GM21529 (cell line): Measurements from ENCODE around the gene FBXO39.
"Not testable (repeated sequence)": the region's sequence is repeated elsewhere in the genome, so short reads cannot be mapped to it uniquely, and the experiment has no call there.

ENCODE experiments used
- ATAC-seq: cut with Tn5 transposase; IDR thresholded peaks from one replicate; pipeline ENCODE4 v1.9.1; 2021; ENCODE audit not compliant: unreplicated experiment

The FBXO39 gene

GRCh38 chr17:6789146-6789545 is 13.1 kb downstream of the FBXO39 start:
- ATAC-seq: no peak

DNA sequence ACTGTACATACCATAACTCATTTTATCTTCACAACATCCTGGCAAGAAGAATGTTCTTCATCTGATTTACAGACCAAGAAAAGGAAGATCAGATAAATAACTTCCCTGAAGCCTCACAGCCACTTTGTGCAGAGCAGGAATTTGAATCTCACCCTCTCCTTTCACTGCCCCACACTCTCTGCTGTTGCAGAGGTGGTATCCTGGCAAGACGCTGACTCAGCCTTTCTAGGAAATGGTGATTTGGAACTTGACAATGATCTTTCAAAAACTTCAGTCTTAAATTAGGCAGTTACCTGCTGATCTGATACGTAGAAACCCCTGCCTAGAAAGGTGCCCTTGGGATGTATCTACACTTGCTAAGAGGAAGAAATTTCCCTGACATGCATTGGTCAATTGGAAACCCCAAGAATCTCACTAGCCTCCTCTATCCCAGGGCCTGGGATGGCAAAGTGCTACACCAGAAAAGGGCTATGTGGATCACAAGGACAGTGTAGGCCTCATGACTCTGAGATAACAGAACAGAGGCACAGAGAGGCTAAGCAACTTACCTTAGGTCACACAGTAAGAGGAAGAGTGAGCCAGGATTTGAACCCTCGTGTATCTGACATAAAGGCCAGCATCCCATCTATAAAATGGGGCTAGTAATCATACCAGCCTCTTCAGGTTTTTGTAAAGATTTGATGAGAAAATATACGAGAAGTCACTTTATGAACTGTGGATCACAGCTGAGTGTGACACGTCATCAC is 17.9 kb downstream of the FBXO39 start:
- no peak for ATAC-seq

GRCh38 chr17:6796017-6796886 is 20.2 kb downstream of the FBXO39 start:
- ATAC-seq: no peak

- ATAC-seq: no peak
These were observed 21.0 kb downstream of the FBXO39 start for GRCh38 chr17:6796887-6797490.

- no peak for ATAC-seq
These were observed 21.8 kb downstream of the FBXO39 start for GRCh38 chr17:6797718-6798351.

GRCh38 chr17:6799738-6800137 is 23.7 kb downstream of the FBXO39 start:
- no peak for ATAC-seq

- no peak for ATAC-seq
These were observed 24.5 kb downstream of the FBXO39 start for GRCh38 chr17:6800422-6801027.

DNA sequence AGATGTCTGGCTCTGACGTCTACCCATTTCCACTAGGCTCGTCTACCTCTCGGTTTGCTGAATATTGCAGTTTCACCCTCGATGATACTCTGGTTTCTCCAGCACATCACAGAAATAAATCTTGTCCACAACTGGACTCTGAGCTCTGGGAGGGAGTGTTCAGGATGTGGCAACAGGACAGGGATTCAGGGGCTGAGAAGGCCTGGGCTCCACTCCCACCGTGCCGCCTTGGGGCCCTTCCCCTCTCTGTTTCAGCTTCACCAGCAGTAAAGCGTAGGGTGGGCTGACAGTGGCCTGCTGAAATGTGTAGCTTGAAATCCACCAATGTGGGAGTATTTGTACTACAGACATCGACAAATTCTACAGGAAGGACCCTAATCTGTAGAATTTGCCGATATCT is 35.5 kb downstream of the FBXO39 start:
- no peak for ATAC-seq

- ATAC-seq: no peak
These were observed 36.3 kb downstream of the FBXO39 start for GRCh38 chr17:6812295-6812694.

DNA sequence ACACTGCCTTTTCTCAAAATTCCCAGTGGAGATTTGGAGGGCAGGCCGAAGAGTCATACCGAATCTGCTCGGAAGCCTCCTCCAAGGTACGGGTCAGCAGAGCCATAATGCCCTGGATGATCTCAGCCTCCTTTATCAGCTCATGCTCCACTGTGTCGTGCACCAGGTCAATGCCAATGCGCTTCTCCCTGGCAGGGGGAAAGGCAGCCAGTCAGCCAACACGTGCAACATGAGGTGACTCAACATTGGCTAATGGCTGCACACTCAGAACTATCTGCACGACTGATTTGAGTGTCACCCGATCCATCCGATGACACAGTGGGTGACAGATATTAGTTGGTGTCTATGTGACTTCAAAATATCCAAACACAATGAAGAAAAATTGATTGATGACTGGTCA is 39.8 kb downstream of the FBXO39 start:
- no peak for ATAC-seq

DNA sequence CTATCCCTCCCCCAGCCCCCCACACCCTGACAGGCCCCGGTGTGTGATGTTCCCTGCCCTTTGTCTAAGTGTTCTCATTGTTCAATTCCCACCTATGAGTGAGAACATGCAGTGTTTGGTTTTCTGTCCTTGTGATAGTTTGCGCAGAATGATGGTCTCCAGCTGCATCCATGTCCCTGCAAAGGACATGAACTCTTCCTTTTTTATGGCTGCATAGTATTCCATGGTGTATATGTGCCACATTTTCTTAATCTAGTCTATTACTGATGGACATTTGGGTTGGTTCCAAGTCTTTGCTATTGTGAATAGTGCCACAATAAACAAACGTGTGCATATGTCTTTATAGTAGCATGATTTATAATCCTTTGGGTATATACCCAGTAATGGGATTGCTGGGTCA is 40.4 kb downstream of the FBXO39 start:
- not testable (repeated sequence) for ATAC-seq

DNA sequence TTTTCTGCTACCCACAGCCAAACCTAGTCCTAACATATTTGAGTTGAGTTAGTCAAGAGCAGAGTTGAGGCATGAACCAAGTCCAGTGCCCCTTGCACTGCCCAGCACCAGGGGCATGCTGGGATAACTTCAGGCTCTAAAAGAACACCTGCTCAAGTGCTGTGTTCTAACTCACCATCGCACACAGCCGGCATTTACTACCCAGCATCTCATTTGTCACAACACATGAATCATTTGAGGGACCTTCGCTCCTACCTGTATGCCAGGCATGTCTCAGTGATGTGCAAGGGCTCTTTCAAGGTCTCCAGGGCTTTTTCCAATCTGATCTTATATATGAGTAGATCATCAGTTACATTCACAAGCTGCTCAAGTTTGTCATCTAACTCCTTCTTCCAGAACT is 42.9 kb downstream of the FBXO39 start:
- ATAC-seq: no peak

GRCh38 chr17:6823011-6823442 is 47.0 kb downstream of the FBXO39 start:
- ATAC-seq: no peak

GRCh38 chr17:6830383-6830986 is 54.5 kb downstream of the FBXO39 start:
- no peak for ATAC-seq

- no peak for ATAC-seq
These were observed 55.7 kb downstream of the FBXO39 start, which contains the start of gene TEKT1 for GRCh38 chr17:6831661-6832263. Gene TEKT1, minus strand, starts transcription at chr17:6831729. Its CDS starts 1,353 bp downstream, at chr17:6830376.
